ENCODE data around the gene KRT2.

KRT2 gene

GRCh38 chr12:52613384-52614030 is 38.5 kb downstream of the KRT2 start:
- no peak for DNase-seq

- DNase-seq, result no peak
Measured at GRCh38 chr12:52612431-52613383, 39.3 kb downstream of the KRT2 start.

GRCh38 chr12:52611080-52611468 is 40.9 kb downstream of the KRT2 start:
- DNase-seq, result no peak

- no peak for DNase-seq
Measured at GRCh38 chr12:52608826-52609630, 43.0 kb downstream of the KRT2 start.

- DNase-seq, result no peak
Measured at GRCh38 chr12:52608161-52608560, 43.9 kb downstream of the KRT2 start.

- no peak for DNase-seq
Measured at GRCh38 chr12:52607314-52607713, 44.7 kb downstream of the KRT2 start.

- DNase-seq, result no peak
Measured at GRCh38 chr12:52606581-52607218, 45.3 kb downstream of the KRT2 start.

GRCh38 chr12:52606096-52606495 is 45.9 kb downstream of the KRT2 start:
- no peak for DNase-seq

- DNase-seq, result no peak
Measured at GRCh38 chr12:52605542-52605941, 46.5 kb downstream of the KRT2 start.

GRCh38 chr12:52604859-52605258 is 47.2 kb downstream of the KRT2 start:
- DNase-seq, result no peak

- DNase-seq, result no peak
Measured at GRCh38 chr12:52603314-52603713, 48.7 kb downstream of the KRT2 start.

GRCh38 chr12:52602552-52602951 is 49.5 kb downstream of the KRT2 start:
- no peak for DNase-seq

- DNase-seq, result no peak
Measured at GRCh38 chr12:52601671-52602070, 50.3 kb downstream of the KRT2 start.

GRCh38 chr12:52600941-52601481 is 51.0 kb downstream of the KRT2 start, which contains the start of gene KRT72:
TSS of gene KRT72 (minus strand) at chr12:52601463. CDS start at chr12:52601452, 11 bp downstream.
- DNase-seq, result no peak

GRCh38 chr12:52600475-52600874 is 51.5 kb downstream of the KRT2 start:
- no peak for DNase-seq

GRCh38 chr12:52600071-52600470 is 51.9 kb downstream of the KRT2 start:
- no peak for DNase-seq

GRCh38 chr12:52598966-52599365 is 53.0 kb downstream of the KRT2 start:
- no peak for DNase-seq

Measured in SIG-M5 (cell line).